ENCODE data around the gene QSOX2.

DNA sequence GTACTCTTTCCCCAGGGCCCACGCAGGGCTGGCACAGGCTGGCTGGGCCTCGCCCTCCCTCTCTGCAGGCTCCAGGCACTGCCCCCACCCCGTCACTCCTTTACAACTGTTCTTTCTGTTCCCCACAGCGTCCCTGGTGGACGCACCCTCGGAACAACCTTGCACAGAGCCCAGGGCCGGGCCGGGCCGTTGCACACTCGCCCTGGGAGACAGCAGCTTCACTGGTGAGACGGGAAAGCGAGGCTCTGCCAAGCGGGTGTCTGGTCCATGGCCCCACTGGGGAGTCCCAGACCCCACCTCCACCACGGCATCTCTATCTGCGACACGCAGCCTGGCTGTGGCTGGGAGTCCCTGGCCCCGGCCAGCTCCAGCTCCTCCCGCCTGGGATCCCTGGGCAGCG, 18.4 kb upstream of the QSOX2 start:
- no peak for TF ChIP-seq EZH2 (IDR thresholded peaks at IDR 0.05; ENCODE audit: low read depth, unreplicated experiment)
- TF ChIP-seq, protein P1, sequence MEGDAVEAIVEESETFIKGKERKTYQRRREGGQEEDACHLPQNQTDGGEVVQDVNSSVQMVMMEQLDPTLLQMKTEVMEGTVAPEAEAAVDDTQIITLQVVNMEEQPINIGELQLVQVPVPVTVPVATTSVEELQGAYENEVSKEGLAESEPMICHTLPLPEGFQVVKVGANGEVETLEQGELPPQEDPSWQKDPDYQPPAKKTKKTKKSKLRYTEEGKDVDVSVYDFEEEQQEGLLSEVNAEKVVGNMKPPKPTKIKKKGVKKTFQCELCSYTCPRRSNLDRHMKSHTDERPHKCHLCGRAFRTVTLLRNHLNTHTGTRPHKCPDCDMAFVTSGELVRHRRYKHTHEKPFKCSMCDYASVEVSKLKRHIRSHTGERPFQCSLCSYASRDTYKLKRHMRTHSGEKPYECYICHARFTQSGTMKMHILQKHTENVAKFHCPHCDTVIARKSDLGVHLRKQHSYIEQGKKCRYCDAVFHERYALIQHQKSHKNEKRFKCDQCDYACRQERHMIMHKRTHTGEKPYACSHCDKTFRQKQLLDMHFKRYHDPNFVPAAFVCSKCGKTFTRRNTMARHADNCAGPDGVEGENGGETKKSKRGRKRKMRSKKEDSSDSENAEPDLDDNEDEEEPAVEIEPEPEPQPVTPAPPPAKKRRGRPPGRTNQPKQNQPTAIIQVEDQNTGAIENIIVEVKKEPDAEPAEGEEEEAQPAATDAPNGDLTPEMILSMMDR (conservative IDR thresholded peaks at IDR 0.05; ENCODE audit: low read depth in 2 of 2) = peak in 1 of 2 experiments; percentile 26; a peak in 1 of 4 replicates
- no peak for TF ChIP-seq EZH2phosphoT487 (IDR thresholded peaks at IDR 0.05; ENCODE audit: unreplicated experiment)
- TF ChIP-seq CREB1 (CRISPR knock-in tag; IDR thresholded peaks at IDR 0.05; ENCODE audit: low read depth) = no peak
- TF ChIP-seq, protein P2, sequence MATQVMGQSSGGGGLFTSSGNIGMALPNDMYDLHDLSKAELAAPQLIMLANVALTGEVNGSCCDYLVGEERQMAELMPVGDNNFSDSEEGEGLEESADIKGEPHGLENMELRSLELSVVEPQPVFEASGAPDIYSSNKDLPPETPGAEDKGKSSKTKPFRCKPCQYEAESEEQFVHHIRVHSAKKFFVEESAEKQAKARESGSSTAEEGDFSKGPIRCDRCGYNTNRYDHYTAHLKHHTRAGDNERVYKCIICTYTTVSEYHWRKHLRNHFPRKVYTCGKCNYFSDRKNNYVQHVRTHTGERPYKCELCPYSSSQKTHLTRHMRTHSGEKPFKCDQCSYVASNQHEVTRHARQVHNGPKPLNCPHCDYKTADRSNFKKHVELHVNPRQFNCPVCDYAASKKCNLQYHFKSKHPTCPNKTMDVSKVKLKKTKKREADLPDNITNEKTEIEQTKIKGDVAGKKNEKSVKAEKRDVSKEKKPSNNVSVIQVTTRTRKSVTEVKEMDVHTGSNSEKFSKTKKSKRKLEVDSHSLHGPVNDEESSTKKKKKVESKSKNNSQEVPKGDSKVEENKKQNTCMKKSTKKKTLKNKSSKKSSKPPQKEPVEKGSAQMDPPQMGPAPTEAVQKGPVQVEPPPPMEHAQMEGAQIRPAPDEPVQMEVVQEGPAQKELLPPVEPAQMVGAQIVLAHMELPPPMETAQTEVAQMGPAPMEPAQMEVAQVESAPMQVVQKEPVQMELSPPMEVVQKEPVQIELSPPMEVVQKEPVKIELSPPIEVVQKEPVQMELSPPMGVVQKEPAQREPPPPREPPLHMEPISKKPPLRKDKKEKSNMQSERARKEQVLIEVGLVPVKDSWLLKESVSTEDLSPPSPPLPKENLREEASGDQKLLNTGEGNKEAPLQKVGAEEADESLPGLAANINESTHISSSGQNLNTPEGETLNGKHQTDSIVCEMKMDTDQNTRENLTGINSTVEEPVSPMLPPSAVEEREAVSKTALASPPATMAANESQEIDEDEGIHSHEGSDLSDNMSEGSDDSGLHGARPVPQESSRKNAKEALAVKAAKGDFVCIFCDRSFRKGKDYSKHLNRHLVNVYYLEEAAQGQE (IDR thresholded peaks at IDR 0.05; ENCODE audit: unreplicated experiment) = no peak
- no peak for TF ChIP-seq POLR2AphosphoS5 (IDR thresholded peaks at IDR 0.05; ENCODE audit: low read depth)
